Stimulated activated CD8-positive, alpha-beta memory T cell treated with anti-CD3 and anti-CD28 coated beads, Interleukin-15, amount 100 ng/mL, for 4 hours (primary cell): Measurements from ENCODE around the gene MMRN1.

ENCODE experiments used
- DNase-seq, 2 donors: peaks; one replicate each; pipeline ENCODE4 v3.0.0-alpha.2; 2020; ENCODE audit warnings: low read depth in 2 of 2

MMRN1 gene, protein sequence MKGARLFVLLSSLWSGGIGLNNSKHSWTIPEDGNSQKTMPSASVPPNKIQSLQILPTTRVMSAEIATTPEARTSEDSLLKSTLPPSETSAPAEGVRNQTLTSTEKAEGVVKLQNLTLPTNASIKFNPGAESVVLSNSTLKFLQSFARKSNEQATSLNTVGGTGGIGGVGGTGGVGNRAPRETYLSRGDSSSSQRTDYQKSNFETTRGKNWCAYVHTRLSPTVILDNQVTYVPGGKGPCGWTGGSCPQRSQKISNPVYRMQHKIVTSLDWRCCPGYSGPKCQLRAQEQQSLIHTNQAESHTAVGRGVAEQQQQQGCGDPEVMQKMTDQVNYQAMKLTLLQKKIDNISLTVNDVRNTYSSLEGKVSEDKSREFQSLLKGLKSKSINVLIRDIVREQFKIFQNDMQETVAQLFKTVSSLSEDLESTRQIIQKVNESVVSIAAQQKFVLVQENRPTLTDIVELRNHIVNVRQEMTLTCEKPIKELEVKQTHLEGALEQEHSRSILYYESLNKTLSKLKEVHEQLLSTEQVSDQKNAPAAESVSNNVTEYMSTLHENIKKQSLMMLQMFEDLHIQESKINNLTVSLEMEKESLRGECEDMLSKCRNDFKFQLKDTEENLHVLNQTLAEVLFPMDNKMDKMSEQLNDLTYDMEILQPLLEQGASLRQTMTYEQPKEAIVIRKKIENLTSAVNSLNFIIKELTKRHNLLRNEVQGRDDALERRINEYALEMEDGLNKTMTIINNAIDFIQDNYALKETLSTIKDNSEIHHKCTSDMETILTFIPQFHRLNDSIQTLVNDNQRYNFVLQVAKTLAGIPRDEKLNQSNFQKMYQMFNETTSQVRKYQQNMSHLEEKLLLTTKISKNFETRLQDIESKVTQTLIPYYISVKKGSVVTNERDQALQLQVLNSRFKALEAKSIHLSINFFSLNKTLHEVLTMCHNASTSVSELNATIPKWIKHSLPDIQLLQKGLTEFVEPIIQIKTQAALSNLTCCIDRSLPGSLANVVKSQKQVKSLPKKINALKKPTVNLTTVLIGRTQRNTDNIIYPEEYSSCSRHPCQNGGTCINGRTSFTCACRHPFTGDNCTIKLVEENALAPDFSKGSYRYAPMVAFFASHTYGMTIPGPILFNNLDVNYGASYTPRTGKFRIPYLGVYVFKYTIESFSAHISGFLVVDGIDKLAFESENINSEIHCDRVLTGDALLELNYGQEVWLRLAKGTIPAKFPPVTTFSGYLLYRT

DNA sequence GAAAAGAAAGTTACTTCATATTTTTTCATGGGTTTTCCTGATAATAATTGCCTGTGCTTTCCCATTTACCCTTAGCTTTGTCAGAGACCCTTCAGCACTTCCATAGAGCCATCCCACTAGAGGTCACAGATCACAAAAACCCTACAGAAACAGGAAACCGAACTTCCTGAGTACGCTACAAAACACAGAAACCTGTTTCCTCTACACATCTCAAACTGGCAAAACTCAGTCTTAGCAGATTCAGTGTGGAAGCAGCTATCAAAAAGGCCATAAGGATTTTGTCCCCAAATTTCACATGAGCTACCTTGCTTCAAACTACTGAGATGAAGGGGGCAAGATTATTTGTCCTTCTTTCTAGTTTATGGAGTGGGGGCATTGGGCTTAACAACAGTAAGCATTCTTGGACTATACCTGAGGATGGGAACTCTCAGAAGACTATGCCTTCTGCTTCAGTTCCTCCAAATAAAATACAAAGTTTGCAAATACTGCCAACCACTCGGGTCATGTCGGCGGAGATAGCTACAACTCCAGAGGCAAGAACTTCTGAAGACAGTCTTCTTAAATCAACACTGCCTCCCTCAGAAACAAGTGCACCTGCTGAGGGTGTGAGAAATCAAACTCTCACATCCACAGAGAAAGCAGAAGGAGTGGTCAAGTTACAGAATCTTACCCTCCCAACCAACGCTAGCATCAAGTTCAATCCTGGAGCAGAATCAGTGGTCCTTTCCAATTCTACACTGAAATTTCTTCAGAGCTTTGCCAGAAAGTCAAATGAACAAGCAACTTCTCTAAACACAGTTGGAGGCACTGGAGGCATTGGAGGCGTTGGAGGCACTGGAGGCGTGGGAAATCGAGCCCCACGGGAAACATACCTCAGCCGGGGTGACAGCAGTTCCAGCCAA, at the start of gene MMRN1:
TSS of gene MMRN1 (plus strand) at position 206 of the 902 bp plus-strand sequence. CDS start at position 324, 118 bp downstream.
- no peak for DNase-seq

DNA sequence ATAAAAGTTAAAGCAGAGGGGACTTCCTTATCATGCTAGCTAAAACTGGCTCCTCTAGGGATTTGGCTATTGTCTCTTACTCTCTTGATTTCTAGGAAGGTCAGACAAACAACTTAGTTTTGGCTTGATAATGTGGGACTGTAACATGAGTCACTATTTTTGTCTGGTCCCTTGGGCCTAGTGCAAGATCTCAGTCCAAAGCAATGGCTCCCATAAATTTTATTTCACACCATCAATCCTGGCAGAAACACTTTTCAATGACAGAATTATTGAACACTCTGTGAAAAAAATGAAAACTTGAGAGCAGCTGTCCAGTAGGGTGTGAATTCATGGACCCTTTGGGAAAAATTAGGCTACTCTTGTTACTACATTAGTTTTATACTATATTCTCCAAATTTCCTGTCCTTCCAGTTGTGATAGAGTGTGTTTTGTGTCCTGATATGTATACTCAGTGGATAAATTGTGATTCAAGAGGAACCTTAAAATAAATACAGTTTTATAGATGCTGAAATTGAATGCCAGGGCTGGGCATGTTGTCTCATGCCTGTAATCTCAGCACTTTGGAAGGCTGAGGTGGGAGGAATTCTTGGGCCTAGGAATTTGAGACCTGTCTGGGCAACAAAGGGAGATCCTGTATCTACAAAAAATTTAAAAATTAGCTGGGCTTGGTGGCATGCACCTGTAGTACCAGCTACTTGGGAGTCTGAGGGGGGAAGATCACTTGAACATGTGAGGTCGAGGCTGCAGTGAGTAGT, 46.9 kb upstream of the MMRN1 start:
- no peak for DNase-seq

DNA sequence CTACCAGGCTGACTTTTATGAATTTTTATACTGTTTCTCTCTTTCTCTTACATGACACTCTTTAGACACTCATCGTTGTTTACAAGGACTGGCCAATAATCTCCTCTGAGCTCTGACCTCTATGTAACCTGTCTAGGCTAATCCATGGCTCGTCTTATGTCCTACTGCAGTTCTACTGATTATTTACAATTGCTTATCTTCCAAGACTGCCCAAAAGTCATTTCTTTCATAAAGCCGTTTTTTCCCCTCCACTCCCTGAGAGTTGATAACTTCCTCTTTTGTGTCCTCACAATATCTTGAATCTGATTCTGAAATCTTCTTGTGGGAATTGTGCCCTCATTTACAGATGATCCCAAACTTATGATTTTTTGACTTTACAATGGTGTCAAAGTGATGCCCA, 39.4 kb upstream of the MMRN1 start:
- DNase-seq: no peak

DNA sequence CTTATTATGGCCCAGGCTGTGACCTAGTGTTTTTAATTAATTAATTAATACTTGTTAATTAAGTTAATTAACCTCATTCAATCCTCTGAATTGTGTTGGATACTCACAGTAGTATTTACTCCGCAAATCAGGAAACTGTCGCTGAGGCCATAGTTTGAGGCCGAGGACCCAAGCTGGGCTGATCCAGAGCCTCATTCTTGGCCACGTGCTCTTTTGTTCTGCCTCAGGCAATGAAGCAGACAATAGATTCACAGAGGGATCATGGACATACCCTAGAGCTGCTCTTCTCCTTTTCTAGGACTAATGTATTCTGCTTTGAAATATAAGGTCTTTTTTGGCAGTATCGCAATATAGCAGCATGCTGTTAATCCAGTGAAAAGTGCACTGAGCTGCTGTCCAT, 33.7 kb upstream of the MMRN1 start:
- DNase-seq: no peak

DNA sequence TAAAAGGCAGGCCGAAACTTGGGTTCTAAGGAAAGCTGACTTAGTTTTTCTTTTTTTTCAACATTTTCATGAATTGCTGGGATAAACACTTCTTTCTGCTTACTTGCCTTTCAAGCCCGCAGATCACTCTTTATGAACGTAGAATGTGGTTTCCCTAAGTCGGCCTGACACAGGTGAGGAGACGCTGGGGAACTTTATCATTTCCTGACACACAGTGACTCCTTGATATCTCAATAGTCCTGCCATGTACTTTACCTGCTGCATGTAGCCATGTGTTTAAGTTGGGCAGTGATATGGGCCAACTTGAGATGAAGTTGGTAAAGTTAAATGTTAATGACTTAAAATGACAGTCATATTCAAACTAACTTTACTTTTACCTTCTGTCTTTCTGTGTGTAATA, 31.1 kb upstream of the MMRN1 start:
- no peak for DNase-seq

DNA sequence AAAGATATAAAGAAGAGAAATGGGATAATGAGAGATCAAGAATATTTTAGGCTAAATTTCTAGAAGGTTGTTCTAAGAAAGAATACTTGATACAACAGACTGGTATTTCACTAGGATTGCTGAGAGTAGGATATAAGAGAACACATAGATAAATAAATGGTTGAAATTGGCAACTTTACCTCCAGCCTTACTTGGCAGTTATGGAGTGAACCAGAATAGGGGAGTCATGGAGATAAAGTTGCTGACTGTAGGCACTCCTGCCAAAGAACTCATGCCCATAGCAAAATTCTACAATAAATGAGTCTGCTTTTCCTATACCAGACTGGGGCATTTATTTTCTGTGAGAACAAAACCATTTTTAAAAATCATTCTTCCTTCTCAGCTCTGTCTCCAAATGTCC, 26.4 kb upstream of the MMRN1 start:
- no peak for DNase-seq

DNA sequence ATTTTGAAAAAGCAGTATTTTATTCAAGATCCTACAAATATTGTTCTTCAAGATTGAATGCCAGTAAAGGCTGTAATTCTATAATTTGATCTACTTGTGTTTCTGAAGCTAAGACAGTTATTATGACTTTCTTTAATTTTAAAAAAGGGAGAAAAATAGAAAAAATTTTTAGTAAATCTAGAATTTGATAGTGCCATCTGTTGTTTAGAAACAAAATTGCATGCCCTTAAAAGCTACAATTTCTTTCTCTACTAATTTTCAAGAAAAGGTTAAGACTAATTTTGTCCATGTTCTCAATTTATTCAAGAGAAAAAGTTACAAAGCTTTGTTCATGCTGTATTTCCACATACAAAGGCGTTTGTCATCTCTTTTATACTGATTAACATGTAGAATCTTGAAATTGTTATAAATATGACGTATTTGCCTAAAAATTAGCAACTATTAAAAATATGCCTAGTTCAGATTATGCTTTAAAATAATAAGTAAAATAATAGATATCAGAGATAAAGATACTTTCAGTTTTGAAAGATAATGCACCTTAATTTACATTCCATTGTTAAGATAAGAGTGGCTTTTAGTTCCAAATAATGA, 25.6 kb upstream of the MMRN1 start:
- DNase-seq: no peak

DNA sequence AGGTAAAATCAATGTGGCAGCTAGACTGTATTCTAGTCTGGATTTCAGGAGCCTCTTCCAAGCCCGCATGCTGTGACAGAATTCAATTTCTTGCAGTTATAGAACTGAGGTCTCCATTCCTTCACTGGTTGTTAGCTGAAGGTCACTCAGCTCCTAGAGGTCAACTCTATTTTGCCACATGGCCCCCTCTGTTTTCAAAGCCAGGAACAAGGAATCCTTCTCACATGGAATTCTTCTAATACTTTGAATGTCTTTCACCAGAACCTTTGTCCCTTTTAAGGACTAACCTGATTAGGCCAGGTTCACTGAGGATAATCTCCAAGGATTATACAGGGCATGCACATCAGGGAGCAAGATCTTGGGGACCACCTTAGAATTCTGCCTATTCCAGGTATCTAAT, 23.4 kb upstream of the MMRN1 start:
- no peak for DNase-seq

DNA sequence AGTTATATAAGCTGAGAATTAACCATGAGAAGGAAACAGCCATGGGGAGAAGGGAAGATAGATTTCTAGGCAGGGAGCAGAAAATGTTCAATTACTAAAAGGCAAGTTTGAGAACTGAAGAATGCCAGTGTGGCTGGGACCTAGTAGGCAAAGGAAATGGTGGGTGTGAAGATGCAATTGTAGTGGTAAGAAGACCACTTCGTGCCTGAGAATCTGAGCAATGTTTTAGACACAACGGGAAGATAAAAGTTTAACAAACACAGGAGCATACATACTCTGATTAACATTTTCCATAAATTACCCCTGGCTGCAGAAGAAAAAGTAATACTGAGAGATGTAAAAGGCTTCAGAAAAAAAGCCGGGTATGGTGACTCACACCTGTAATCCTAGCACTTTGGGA, 18.1 kb upstream of the MMRN1 start:
- no peak for DNase-seq

DNA sequence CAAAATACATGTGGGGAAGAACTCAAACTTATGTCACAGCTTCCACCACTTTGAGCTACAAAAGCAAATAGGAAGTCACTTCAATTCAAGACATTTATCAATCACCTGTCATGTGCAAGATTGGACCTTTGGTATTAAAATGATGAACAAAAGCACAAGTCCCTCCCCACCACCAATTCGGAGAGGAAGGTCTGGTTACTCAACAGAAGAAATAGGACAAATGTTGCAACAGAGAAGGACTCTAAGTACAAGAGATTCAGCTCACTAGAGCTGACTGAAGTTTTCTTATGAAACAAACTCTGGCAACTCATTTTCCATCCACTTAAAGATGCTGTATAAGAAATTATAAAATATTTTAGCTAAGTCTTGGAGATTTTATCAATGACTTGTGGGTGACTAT, 16.0 kb upstream of the MMRN1 start:
- no peak for DNase-seq

DNA sequence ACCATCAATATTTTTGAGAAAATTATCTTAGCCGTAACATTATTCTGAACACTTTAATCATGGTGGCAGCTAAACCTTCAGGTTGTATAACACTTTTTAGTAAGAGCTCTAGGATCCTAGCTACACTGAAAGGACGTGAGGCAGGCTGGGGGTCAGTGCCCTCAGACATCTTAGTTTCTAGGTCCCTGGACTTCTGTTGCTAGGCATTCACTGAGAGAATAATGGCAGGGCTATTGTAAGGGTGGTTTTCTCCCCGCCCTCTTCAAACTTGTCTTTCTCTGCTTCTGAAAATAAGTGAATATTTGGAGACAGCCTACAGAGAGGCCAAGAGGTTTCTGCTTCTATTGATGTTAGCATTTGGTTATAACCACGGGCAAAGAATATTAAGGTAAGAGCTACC, 15.4 kb upstream of the MMRN1 start:
- DNase-seq: no peak

DNA sequence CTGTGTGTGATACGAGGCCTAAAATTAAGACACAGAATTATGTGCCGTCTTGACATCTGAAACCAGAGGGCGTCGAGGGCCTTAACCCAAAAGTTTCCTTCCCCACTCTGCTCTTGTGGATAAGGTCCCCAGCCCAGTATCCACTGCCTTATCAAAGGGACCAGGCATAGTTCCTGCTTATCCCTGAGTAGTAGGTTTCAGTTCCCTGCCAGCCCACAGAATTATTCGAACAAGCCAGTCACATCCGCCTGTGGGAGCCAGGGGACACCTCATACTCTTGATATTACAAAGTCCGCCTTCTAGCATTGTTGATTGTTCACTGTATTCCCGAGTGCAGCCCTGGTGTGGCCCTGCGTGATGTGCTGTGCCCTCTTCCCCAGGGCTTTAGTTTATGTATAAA, 5.4 kb upstream of the MMRN1 start:
- DNase-seq: no peak

DNA sequence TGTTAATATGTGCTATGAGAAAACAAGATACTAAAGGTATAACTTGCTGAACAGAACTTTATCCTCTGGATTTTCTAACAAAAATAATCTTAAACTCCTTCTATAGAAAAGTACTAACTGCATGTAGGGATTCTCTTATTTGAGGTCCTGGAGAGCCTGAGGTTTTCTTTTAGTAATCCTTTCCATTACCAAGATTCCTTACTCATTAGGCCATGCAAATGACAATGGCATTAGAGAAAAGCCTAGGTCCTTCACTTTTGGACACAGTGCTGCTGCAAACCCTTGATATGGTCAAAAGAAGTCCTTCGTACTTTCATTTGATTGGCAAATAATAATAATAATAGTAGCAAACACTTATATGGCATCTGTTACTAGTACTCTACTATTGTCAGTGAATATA, 3.2 kb downstream of the MMRN1 start:
- no peak for DNase-seq

DNA sequence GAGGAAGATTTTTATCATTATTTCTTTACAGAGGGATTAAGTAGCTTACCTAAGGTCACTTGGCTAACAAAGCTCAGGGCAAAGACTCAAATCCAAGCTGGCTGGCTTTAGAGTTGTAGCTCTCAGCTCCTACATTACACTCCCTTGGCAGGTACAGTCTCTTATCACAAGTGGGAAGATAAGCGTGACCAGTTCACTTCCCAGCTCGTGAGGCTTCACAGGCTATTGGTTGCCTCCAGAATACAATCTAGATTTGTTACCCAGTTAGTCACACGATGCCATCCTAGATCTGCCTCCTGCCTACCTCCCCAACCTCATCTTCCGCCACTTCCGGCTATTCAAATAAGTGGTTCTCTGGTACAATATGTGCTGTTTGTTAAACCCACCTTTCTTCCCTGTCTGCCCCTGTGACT, 3.7 kb downstream of the MMRN1 start:
- no peak for DNase-seq

DNA sequence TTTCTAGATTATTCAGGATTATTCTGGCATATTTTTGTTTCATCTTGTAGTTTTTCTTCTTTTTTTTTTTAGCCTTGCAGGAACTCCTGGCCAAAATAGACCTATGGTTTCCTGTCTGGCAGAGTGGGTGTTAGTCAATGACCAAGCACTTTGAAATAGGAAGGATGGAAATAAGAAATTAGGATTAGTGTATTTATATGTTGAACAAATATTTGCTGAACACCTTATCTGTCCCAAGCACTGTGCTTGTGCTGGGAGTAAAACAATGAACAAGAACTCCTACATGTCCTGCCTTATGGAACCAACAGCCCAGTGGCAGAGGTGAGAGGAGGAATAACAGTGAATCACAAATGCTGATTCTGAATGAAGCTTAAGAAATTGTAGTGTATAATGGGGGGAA, 4.5 kb downstream of the MMRN1 start:
- DNase-seq: no peak

DNA sequence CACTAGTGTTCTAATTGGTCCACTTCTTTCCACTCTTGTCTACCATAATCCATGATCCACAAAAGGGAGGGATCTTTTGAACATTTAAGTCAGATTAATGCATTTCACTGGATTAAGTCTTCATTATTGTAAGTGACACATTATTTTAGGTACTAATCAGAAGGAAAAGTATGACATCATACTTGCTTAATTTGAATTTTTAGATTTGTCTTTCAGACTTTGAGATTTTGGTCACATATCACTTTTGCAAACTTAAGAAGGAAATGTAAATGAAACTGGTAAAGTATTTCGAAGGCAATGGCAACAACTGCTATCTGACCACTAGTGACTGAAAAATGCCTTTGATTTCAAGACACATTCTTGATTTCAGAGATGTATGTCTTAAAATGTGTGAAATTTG, 5.2 kb downstream of the MMRN1 start:
- no peak for DNase-seq

DNA sequence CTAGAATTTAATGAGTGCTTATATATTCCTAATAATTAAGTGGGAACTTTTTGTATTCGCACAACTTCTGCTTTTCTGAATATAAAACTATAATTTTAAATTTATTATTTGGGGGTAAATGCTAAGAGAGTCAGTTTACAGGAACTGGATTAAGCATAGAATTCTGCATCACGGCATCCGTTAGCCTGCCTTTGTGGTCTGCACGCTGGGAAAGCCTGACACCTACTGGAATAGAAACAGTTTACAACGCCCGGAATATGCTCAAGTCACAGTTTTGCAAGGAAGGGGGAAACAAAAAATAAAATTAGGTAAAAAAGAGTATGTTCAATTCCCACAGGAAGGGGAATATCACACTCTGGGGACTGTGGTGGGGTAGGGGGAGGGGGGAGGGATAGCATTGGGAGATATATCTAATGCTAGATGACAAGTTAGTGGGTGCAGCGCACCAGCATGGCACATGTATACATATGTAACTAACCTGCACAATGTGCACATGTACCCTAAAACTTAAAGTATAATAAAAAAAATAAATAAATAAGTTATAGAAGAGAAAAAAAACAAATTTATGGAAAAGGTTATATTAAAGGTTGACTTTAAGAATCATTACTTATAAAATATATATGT, 7.3 kb downstream of the MMRN1 start:
- DNase-seq: peak in 1 of 2 donors; percentile 19

DNA sequence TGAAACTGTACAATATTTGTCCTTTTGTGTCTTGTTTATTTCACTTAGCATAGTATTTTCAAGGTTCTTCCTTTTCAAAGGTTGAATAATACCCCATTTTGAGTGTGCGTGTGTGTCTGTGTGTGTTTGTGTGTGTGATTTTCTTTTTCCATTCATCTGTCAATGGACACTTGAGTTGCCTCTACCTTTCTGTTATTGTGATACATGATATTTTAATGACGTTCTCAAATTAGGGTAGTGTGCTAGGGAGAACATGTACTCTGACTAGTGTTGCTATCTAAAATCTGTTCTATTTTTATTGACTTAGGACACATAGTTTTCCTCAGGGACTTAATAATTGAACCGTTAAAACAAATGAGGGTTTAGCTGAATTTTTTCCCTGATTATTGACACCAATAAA, 9.9 kb downstream of the MMRN1 start:
- no peak for DNase-seq

DNA sequence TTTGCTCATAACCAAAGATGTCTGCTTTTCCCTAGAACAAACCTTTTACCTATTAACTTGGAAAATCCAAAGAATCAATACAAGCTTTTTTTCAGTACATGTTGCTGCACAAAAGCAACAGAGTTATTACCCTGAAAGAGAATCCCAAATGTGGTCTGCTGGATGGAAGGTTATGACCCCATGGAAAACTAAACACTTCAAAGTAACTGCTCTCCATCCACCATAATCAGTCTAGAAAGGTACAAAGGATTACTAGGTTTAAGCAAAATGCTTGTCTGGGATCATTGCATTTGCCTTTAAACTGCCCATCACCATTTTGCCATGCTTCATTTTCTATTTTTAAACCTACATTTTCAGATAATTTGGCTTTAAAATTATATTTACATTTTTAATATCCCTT, 11.7 kb downstream of the MMRN1 start:
- no peak for DNase-seq
